H9 (cell line): ENCODE measurements around the gene ENOX1. TPM values are rescaled to one million over a fixed set of nuclear protein-coding genes. Genes with fewer than 3 reads are reported as not detected.

Source experiments
- DNase-seq: peaks from one replicate; pipeline ENCODE4 v3.0.0-alpha.2; 2017
- H2AFZ ChIP-seq: one replicate; pipeline ENCODE4 v1.6.1; 2013; ENCODE audit warnings: mild to moderate bottlenecking, low read length, control low read depth, moderate library complexity
- H2AK5ac ChIP-seq: 2 replicates; pipeline ENCODE4 v1.6.1; 2013; ENCODE audit warnings: low read length, control low read depth, mixed read lengths; ENCODE audit not compliant: insufficient read length
- H2BK120ac ChIP-seq: one replicate; pipeline ENCODE4 v1.6.1; 2013; ENCODE audit warnings: low read depth, mild to moderate bottlenecking, low read length, control low read depth, inconsistent platforms; ENCODE audit not compliant: poor library complexity, severe bottlenecking
- H2BK12ac ChIP-seq: 2 replicates; pipeline ENCODE4 v1.6.1; 2013; ENCODE audit warnings: low read length, control low read depth, mixed read lengths, low read depth; ENCODE audit not compliant: insufficient read length
- H2BK15ac ChIP-seq: 2 replicates; pipeline ENCODE4 v1.6.1; 2013; ENCODE audit warnings: low read depth, low read length, control low read depth
- H2BK20ac ChIP-seq: one replicate; pipeline ENCODE4 v1.6.1; 2013; ENCODE audit warnings: low read depth, mild to moderate bottlenecking, low read length, control low read depth, inconsistent platforms; ENCODE audit not compliant: poor library complexity, severe bottlenecking
- H2BK5ac ChIP-seq: 2 replicates; pipeline ENCODE4 v1.6.1; 2013; ENCODE audit warnings: low read length, control low read depth, mixed read lengths; ENCODE audit not compliant: insufficient read length
- H3K14ac ChIP-seq: 2 replicates; pipeline ENCODE4 v1.6.1; 2013; ENCODE audit warnings: low read length, control low read depth; ENCODE audit not compliant: insufficient read depth
- H3K18ac ChIP-seq: 2 replicates; pipeline ENCODE4 v1.6.1; 2013; ENCODE audit warnings: low read depth, mild to moderate bottlenecking, mixed read lengths, low read length, control low read depth; ENCODE audit not compliant: insufficient read length
- H3K23ac ChIP-seq: 2 replicates; pipeline ENCODE4 v1.6.1; 2013; ENCODE audit warnings: low read length, control low read depth, mixed read lengths, low read depth; ENCODE audit not compliant: insufficient read length
- H3K23me2 ChIP-seq: 2 replicates; pipeline ENCODE4 v1.6.1; 2013; ENCODE audit warnings: low read depth, mild to moderate bottlenecking, mixed read lengths, low read length, control low read depth; ENCODE audit not compliant: insufficient read length, poor library complexity, severe bottlenecking
- H3K27ac ChIP-seq: 2 replicates; pipeline ENCODE4 v1.5.1; 2013; ENCODE audit warnings: low read length, control low read depth, mixed read lengths, low read depth; ENCODE audit not compliant: insufficient read length
- H3K27me3 ChIP-seq: 2 replicates; pipeline ENCODE4 v1.6.1; 2013; ENCODE audit warnings: low read length, control low read depth, inconsistent platforms; ENCODE audit not compliant: insufficient read depth
- H3K4ac ChIP-seq: 2 replicates; pipeline ENCODE4 v1.6.1; 2013; ENCODE audit warnings: low read depth, mild to moderate bottlenecking, control low read depth, inconsistent platforms, low read length, moderate library complexity
- H3K4me1 ChIP-seq: 2 replicates; pipeline ENCODE4 v1.6.1; 2013; ENCODE audit warnings: low read length, control low read depth, inconsistent platforms; ENCODE audit not compliant: insufficient read depth
- H3K4me2 ChIP-seq: 2 replicates; pipeline ENCODE4 v1.6.1; 2013; ENCODE audit warnings: low read length, control low read depth, mixed read lengths; ENCODE audit not compliant: insufficient read length, insufficient read depth
- H3K56ac ChIP-seq: 2 replicates; pipeline ENCODE4 v1.6.1; 2013; ENCODE audit warnings: low read depth, mild to moderate bottlenecking, mixed read lengths, low read length, control low read depth; ENCODE audit not compliant: insufficient read length
- H3K79me1 ChIP-seq: 2 replicates; pipeline ENCODE4 v1.6.1; 2013; ENCODE audit warnings: low read depth, mild to moderate bottlenecking, moderate library complexity, low read length, control low read depth, inconsistent platforms; ENCODE audit not compliant: insufficient read depth, poor library complexity, severe bottlenecking
- H3K79me2 ChIP-seq: 2 replicates; pipeline ENCODE4 v1.6.1; 2013; ENCODE audit warnings: low read length, control low read depth, inconsistent platforms; ENCODE audit not compliant: insufficient read depth
- H3K9ac ChIP-seq: 2 replicates; pipeline ENCODE4 v1.6.1; 2013; ENCODE audit warnings: low read length, control low read depth, mixed read lengths; ENCODE audit not compliant: insufficient read length; ENCODE audit errors: extremely low read depth
- H3K9me3 ChIP-seq: one replicate; pipeline ENCODE4 v1.6.1; 2013; ENCODE audit warnings: low read depth, low read length, inconsistent platforms; ENCODE audit not compliant: control insufficient read depth
- H3T11ph ChIP-seq: one replicate; pipeline ENCODE4 v1.6.1; 2013; ENCODE audit warnings: mild to moderate bottlenecking, low read length, control low read depth, inconsistent platforms
- H4K20me1 ChIP-seq: one replicate; pipeline ENCODE4 v1.6.1; 2013; ENCODE audit not compliant: control insufficient read depth, insufficient read length, insufficient read depth
- H4K5ac ChIP-seq: 2 replicates; pipeline ENCODE4 v1.6.1; 2013; ENCODE audit warnings: low read depth, mild to moderate bottlenecking, mixed read lengths, low read length, control low read depth; ENCODE audit not compliant: insufficient read length
- H4K8ac ChIP-seq: replicated peaks from 2 replicates; pipeline ENCODE4 v1.6.1; 2013; ENCODE audit warnings: low read length, control low read depth, mixed read lengths, low read depth; ENCODE audit not compliant: insufficient read length
- H4K91ac ChIP-seq: 2 replicates; pipeline ENCODE4 v1.6.1; 2013; ENCODE audit warnings: low read depth, mild to moderate bottlenecking, moderate library complexity, mixed read lengths, low read length, control low read depth; ENCODE audit not compliant: insufficient read length
- H3K27ac Mint-ChIP-seq, 3 experiments: 2 replicates in 2 of 3; 3 replicates in 1 of 3; pipeline ENCODE4 v1.8.0; 2020 to 2021; ENCODE audit warnings: mixed read lengths in 3 of 3, mild to moderate bottlenecking in 1 of 3, moderate library complexity in 1 of 3
- H3K27me3 Mint-ChIP-seq: 2 replicates; pipeline ENCODE4 v1.8.0; 2021; ENCODE audit warnings: low read depth, mild to moderate bottlenecking, moderate library complexity, mixed read lengths
- H3K36me3 Mint-ChIP-seq, 3 experiments: 2 replicates in 2 of 3; 3 replicates in 1 of 3; pipeline ENCODE4 v1.8.0; 2020 to 2021; ENCODE audit warnings: low read depth in 3 of 3, mixed read lengths in 3 of 3; ENCODE audit not compliant: insufficient read depth in 1 of 3
- H3K4me1 Mint-ChIP-seq, 2 experiments: 2 replicates each; pipeline ENCODE4 v1.8.0; 2020; ENCODE audit warnings: mixed read lengths in 2 of 2
- H3K4me3 Mint-ChIP-seq, 2 experiments: 2 replicates in 1 of 2; 3 replicates in 1 of 2; pipeline ENCODE4 v1.8.0; 2020 to 2021; ENCODE audit warnings: mild to moderate bottlenecking in 2 of 2, mixed read lengths in 2 of 2, moderate library complexity in 1 of 2
- H3K9me3 Mint-ChIP-seq, 2 experiments: 2 replicates in 1 of 2; 3 replicates in 1 of 2; pipeline ENCODE4 v1.8.0; 2020; ENCODE audit warnings: mild to moderate bottlenecking in 2 of 2, mixed read lengths in 2 of 2, moderate library complexity in 1 of 2
- total RNA-seq: library from RNA; stranded (reverse); gene quantifications from 2 replicates; pipeline ENCODE4 v1.2.1, GENCODE V29; 2021
- TF ChIP-seq, protein P1 (sequence below): fragments of 200-600 bp; sonication (generic); conservative IDR thresholded peaks from 3 replicates; pipeline ENCODE4 v1.8.0; 2021; ENCODE audit warnings: antibody characterized with exemption, mild to moderate bottlenecking

ENOX1 gene
- total RNA-seq, 1 experiment from 2014 or later, result 0.24 TPM

GRCh38 chr13:43414111-43414510 lies 372.7 kb downstream of the ENOX1 start:
- Histone ChIP-seq H4K5ac (no peak overlapping the region), H3K23ac (no peak overlapping the region), H3K27ac (no peak overlapping the region), H2BK120ac (no peak overlapping the region), H4K91ac (no peak overlapping the region), H2BK12ac (no peak overlapping the region), H2BK5ac (no peak overlapping the region), H3T11ph (no peak overlapping the region), H3K4me2 (no peak overlapping the region), H2AFZ (no peak overlapping the region), H3K4ac (no peak overlapping the region), H3K79me2 (no peaks in the 10 kb centered on the region), H3K79me1 (no peaks in the 10 kb centered on the region), H2BK20ac (no peak overlapping the region), H4K20me1 (no peaks in the 10 kb centered on the region), H3K56ac (no peak overlapping the region), H2BK15ac (no peak overlapping the region), H2AK5ac (no peak overlapping the region), H3K23me2 (no peaks in the 10 kb centered on the region), H3K9me3 (no peaks in the 10 kb centered on the region), H4K8ac (no peak overlapping the region), H3K14ac (no peak overlapping the region), H3K18ac (no peak overlapping the region), H3K27me3 (no peaks in the 10 kb centered on the region), H3K9ac (no peak overlapping the region), H3K4me1 (no peaks in the 10 kb centered on the region)
- H3K27me3 Mint-ChIP-seq, result no peaks in the 10 kb centered on the region
- peaks cover 13 to 19% of the 10 kb centered on the region in 2 experiments; a peak in 4 of 5 replicates for H3K9me3 Mint-ChIP-seq
- H3K4me3 Mint-ChIP-seq, result no peak overlapping the region
- H3K36me3 Mint-ChIP-seq, result peaks cover 3 to 13% (median 3%) of the 10 kb centered on the region in 3 experiments; a peak in 4 of 7 replicates
- H3K27ac Mint-ChIP-seq, result no peak overlapping the region
- DNase-seq, result no peak
- TF ChIP-seq, protein P1, sequence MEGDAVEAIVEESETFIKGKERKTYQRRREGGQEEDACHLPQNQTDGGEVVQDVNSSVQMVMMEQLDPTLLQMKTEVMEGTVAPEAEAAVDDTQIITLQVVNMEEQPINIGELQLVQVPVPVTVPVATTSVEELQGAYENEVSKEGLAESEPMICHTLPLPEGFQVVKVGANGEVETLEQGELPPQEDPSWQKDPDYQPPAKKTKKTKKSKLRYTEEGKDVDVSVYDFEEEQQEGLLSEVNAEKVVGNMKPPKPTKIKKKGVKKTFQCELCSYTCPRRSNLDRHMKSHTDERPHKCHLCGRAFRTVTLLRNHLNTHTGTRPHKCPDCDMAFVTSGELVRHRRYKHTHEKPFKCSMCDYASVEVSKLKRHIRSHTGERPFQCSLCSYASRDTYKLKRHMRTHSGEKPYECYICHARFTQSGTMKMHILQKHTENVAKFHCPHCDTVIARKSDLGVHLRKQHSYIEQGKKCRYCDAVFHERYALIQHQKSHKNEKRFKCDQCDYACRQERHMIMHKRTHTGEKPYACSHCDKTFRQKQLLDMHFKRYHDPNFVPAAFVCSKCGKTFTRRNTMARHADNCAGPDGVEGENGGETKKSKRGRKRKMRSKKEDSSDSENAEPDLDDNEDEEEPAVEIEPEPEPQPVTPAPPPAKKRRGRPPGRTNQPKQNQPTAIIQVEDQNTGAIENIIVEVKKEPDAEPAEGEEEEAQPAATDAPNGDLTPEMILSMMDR, result no peak
- peaks cover 2 to 6% of the 10 kb centered on the region in 2 experiments; a peak in 3 of 4 replicates for H3K4me1 Mint-ChIP-seq
